ENCODE data around the gene GSG1L. TPM values are rescaled to one million over a fixed set of nuclear protein-coding genes. Genes with fewer than 3 reads are reported as not detected.

The GSG1L gene
- total RNA-seq, 1 experiment from 2014 or later, result not detected

DNA sequence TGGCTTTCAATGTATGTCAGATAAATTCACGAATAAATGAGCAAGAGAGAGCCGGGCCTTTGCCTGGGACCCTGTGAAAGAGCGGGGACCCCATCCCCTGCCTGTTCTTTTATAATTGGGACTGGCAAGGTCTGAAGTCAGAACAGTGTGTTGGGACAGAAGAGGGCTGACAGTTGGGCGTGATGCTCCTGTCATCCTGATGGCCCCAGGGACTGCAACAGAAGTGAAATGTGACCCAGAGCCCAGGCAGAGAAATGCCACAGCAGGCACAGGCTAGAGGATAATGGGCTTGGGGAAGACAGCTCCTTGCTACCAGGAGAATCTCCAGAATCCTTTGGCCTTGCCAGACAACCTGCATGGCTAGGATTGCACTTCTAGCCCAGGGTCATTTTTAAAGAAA, 37.9 kb downstream of the GSG1L start:
- no peak for DNase-seq (ENCODE audit: low read depth)

DNA sequence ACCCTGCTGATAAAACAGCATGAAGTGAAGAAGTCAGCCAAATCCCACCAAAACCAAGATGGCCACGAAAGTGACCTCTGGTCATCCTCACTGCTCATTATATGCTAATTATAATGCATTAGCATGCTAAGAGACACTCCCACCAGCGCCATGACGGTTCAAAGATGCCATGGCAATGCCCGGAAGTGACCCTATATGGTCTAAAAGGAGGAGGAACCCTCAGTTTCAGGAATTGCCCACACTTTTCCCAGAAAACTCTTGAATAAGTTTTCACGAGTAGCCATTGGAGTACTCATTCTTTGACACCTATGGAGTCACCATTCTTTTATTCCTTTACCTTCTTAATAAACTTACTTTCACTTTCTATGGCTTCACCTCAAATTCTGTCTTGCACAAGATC, 44.3 kb downstream of the GSG1L start:
- DNase-seq (ENCODE audit: low read depth), result no peak

DNA sequence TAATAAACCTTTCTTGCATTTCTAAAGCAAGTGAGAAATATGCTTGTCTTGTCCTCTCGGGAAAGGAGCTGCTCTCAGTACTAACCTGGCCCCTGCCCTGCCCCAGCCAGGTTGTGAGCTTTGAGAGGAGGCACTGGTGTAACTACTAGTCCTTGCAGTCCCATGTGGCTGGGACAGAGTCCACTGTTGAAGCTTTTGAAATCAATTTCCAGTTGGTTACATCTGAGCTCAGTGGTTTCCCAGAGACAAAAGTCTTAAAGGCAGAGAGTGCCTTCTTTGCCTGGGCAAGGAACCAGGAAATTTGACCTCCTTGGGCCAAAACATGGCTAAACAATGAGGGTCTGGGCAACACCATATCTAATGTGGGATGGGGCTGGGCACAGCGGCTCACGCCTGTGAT, 48.7 kb downstream of the GSG1L start:
- no peak for DNase-seq (ENCODE audit: low read depth)

DNA sequence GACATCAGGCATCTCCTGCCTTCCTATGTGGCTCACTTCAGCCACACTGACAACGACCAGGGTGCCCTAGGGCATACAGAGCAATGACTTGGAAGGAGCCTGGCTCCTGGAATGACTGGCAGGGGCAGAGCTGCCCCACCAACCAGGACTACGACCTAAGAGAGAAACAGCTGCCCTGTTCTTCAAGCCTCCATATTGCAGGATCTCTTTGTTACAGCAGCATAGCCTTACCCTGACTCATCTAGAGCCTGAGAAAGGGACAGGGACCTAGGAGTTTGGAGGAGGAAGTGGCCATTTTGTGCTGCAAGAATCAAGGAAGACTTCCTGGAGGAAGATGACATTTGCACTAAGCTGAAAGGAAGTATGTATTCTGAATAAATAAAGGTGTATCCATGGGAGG, 49.6 kb downstream of the GSG1L start:
- no peak for DNase-seq (ENCODE audit: low read depth)

DNA sequence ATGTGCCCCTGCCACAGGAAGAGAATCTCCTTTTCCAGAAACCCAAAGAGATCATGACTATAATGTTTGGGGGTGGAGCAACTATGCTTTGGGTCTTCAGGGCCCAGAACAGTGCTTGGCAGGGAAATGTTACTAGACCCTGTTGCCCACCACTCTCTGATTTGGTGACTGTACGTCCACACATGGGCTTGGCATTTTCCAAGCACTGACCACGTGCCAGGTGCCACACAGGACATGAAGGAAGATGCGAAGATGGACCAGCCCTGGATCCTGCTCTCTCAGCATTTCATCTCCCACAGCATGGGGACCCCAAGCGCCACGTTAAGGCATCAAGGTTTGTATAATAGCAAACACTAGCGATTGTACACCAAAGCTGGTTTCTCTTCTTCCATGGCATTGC, 50.1 kb downstream of the GSG1L start:
- DNase-seq (ENCODE audit: low read depth), result no peak

DNA sequence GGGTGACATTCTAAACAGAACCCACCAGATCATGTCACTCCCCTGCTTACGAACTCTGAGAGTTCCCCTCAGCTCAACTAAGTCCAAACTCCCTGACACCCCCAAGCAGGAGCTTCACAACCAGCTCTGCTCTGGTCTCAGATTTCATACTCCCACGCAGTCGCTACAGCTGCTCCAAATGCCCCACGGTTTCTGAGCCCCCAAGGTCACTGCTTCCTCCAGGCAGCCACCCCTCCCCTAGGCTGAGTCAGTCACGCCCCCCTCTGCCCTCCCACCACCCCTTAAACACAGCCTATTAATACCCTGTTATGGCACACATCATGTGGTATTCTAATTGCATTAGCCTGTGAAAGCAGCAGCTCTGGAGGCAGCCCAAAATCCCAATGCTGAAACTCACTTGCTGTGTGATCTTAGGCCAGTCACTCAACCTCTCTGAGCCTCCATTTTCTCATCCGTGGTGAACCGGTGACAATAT, 51.5 kb downstream of the GSG1L start:
- DNase-seq (ENCODE audit: low read depth), result no peak

DNA sequence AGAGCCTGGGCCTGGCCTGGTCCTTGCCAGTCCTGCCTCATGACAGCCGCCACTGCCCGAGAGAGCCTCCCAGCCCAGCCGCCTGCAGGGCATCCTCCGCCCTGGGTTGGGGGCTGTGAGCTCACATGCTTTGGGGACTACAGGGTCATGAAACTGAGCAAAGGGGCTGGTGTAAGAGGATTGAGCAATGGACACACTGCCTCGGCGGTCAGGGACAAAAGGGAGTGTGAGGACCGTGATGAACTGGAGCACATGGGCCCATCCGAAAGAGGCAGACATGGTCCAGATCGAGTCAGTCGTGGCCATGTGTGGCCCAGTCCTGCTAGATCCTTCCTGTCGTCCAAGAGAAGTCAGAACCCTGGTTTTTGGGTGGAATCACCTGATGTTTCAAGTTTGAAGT, 52.3 kb downstream of the GSG1L start:
- DNase-seq (ENCODE audit: low read depth), result no peak

DNA sequence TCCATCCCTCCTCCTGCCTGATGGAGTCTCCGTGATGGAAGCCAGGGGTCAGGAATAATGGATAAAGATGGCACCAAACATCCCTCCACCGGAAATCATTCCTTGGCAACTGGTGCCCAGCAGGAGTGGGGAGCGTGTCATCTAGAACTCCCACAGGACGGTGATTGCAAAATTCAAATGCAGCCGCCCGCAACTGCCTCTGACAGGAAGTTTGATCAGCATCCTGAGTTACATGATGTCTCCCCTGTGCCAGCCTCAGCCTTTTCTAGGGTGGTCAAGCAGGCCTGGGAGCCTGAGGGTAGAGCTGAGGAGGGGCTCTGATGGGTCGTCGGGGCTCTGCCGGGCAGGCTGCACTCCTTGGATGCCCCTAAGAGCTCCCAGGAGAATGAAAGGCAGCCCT, 52.8 kb downstream of the GSG1L start:
- DNase-seq (ENCODE audit: low read depth), result no peak

DNA sequence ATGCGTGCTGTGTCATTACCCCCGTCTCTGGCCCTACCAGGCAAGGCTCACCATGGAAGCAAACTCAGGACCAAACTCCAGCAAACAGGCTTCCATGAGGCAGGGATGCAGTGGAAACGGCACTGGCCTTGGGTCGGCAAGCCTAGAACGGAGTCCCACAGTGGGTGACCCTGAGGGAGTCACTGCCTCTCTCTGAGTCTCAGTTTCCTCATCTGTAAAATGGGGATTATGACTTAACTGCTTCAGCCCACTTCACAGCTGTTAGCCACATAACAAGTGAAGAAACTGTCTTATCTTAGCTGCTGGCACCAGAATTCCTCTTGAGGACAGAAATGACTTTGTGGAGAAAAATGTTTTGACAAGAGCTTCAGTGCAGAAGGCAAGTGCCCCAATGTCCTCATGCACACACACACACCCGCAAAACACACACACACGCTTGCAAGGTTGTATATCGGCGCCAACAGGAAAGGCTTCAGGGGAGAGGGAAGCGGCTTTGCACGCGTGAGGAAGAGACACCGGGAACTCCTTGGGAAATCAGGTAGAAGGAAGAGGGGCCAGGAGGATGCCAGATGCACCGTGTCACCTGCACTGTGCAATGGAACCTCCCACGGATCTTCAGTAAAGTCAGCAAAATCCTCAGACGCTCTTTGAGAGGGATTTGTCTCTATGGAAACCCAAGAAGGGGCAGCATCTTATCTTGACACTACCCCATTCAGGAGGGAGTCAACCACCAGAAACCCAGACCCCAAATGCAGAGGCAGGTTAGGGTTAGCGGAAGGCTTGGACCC, 53.7 kb downstream of the GSG1L start:
- no peak for DNase-seq (ENCODE audit: low read depth)

DNA sequence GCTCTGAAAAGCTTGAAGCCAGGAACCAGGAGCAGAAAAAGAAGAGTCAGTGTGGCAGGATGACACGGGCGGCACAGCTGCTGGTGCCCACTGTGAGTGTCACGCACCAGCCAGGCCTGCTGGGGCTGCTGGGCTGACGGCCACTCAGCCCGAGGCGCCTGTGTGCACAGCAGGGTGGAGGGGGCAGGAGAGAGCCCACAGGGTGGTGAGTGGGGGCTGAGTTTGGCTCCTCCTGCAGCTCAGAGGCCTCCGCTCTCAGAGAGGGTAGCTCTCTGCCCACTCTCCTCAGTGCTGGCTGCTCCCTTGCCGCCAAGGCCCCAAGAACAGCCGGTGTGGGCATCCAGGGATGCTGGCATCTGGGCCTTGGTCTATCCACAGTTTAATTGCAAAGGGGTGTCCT, 59.6 kb downstream of the GSG1L start:
- DNase-seq (ENCODE audit: low read depth), result no peak

DNA sequence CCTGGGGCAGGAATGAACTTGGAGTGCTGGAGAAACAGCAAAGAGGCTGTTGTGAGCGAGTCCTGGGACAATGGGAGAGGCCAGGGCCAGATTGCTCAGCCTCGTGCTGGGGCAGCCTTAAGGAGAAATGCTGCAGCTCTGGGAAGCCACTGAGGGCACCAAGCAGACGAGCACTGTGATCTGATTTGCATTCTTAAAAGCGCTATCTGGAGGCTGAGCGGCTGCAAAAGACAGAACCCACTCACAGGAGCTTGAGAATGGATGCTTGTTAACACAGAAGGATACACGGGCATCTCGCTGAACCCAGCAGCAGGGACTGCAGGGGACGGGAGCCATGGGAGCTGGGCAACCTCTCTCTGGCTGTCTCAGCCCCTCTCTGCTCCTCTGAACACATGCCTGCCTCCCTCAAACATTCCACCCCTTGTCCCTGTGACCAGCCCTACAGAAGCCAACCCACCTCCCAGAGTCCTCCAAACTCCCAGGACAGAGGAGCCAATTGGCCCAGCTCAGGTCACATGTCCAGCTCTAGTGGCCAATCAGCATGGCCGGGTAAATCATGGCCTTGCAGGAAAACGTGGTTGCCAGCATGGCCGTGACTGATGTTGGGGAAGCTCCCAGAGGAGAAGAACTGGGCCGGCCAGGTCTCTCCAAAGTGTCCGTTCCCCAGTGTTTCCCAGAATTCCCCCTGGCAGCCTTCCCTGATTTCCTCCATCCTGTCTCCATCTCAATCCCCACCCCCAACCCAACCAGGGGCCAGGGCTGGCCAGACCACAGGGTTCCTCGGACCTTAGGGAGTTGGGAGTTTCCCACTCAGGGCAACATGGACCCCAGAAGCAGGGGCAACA, 60.3 kb downstream of the GSG1L start:
- DNase-seq (ENCODE audit: low read depth), result no peak

DNA sequence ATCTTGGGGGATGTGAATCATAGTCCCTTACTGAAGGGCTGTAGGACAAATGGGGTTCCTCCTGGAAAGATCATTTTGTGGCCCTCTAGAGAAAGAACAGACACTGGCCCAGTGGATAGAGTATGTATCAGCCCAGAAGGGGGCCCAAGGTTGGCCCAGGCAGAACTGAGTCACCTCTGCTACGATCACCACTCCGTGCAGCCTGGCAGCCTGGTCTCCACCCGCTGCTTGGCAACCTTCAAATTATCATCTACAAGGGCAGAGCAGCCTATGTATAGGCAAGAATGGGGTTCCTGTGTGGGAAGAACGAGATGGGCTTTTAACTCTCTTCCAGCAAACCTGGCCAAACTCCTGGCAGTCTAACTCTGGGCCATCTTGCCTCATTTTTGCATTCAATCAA, 61.9 kb downstream of the GSG1L start:
- DNase-seq (ENCODE audit: low read depth), result no peak

DNA sequence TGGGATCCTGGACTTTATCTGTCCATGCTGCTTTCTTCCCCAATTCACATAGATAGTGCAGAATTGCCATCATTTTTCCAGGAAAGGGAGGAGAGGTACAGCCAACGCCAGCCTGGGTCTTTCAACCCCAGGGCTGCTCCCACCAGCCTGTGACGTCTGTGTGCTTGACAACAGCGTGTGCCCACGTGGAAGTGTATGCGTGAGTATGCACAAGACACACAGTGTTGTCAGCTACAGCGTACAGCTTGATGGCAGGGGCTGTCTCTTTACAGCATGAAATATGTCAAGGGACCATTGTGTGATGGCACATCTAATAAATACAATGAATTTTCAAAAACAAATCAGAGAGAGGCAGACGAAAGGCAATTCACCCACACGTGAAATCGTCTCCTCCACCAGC, 62.3 kb downstream of the GSG1L start:
- no peak for DNase-seq (ENCODE audit: low read depth)

DNA sequence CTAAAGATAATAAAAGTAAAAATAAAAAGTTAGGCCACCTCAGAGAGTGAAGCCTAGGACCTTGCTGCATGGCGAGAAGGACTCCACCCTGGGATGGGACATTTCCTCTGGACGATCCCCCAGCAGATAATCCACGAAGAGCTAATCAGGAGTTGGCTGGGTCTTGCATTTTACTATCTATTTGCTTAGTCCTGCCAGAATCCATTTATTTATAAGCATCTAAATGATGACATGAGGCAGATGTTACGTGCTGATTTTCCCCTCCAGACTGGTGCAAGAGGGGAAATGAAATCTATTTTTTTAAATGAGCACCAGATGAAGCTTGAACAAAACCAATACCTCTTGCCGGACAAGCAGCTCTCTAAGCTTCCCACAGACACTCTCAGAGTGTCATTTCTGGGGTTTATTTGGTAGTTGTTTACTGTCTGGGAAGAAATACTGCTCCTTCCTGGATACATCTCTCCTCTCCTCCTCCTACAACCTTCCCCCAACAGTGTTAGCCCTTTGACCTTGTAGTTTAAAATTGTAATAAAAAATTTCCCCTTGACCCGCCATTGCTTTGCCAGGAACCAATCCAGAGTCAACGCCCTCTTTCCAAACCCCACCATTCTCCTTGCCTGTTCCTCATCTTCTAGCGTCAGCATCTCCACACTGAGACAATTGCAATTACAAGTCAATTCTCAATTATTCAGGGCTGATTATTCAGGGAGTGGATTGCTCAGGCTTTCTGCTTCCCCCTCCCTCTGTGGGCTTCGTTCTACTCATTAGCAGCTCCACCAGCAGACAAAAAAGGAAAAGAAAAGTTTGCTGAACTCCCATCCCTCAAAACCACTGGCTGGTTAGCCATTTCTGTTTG, 63.0 kb downstream of the GSG1L start:
- no peak for DNase-seq (ENCODE audit: low read depth)

DNA sequence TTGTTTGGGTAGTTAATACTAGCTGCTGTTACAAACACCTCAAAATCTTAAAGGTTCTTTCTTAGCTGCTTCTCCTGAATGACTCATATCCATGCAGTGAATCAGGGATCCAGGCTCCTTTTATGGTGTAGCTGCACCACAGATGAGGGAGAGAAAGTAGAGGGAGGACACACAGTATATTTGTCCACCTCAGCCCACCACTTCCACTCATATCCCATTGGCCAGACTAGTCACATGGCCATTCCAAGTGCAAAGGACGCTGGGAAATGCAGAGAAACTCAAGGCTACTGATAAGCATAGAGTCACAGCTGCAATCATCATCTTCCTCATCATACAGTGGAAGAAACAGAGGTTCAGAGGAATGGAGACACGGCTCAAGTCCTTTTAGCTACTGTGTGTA, 63.8 kb downstream of the GSG1L start:
- DNase-seq (ENCODE audit: low read depth), result peak; percentile 31

DNA sequence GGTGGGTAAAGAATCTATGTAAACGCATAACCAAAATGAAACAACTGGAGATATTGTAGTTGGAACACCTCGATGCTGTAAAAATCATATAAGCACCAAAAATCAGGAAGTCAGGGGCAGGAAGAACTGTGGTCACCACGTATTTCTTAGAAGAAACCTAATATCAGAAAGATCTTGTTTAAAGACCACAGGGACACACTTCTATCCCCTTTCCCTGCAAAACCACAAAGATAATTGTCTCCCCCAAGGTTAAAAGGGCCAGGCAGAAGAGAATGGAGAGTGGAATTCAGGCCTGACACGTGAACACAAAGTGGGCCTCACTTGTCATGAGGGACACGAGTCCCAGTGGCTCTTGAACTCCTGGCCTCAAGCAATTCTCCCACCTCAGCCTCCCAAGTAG, 68.1 kb downstream of the GSG1L start:
- DNase-seq (ENCODE audit: low read depth), result no peak

DNA sequence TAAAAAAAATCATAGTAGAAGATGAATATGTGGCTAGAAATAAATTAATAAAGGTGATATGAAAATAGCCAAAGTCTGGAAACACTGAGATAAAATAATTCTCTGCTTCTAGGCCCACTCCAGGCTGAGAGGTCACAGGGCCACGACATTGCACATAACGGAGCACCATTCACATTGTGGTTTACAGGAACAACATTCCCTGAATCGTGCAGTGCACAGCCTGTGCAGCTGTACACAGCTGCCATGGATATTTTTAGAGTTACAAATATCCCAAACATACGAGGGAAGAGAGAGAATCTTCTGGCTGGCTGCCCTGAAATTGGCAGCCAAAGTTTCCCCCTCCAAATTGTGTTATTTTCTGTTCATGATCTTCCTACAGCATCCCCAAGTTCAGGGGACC, 68.8 kb downstream of the GSG1L start:
- no peak for DNase-seq (ENCODE audit: low read depth)

DNA sequence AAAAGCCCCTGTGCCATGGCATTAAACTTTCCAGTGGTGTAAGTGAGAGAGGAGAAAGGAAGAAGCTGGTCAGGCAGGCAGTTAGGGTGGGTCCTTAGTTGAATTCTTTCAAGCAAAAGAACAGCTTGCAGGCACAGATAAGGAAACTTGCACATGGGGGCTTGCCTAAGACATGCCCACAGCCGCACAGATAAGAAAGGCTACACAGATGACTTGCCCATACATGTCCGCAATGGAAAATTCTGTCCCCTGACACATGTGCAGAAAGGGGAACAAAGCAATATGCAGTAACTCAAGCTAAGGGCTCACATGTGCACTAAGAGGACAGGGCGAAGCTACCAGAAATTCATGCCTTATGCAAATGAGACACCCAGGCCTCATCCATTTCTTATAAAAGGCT, 69.9 kb downstream of the GSG1L start:
- DNase-seq (ENCODE audit: low read depth), result no peak

DNA sequence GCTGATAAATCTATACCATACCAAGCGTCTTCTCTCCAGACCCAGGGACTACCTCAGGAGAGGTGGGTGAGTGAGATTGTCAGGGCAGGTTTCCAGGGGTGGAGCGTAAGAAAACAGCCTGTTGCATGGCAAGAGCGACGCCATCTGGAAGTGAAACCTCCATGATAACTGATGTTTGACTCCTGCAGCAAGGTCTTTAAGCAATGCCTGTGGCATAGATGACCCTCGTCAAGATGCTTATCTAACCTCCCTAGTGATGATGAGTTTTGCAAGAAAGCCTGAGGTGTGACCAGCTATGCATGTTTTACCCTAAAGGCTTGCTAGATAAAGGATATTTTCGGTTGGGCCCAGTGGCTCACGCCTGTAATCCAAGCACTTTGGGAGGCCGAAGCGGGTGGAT, 71.6 kb downstream of the GSG1L start:
- DNase-seq (ENCODE audit: low read depth), result no peak

DNA sequence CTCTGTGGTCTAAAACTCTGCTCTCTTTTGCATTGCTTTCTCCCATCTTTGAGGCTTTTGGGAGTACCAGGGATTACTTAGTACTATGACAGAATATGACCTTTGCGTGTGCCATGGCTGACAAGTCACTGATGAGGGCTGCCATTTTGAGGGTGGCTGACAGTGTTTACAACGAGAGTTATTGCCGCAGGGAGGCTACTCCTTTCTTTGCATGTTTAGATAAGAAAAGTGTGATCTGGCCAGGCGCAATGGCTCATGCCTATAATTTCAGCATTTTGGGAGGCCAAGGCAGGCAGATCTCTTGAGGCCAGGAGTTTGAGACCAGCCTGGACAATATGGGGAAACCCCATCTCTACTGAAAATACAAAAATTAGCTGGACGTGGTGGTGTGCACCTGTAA, 77.5 kb downstream of the GSG1L start:
- no peak for DNase-seq (ENCODE audit: low read depth)

DNA sequence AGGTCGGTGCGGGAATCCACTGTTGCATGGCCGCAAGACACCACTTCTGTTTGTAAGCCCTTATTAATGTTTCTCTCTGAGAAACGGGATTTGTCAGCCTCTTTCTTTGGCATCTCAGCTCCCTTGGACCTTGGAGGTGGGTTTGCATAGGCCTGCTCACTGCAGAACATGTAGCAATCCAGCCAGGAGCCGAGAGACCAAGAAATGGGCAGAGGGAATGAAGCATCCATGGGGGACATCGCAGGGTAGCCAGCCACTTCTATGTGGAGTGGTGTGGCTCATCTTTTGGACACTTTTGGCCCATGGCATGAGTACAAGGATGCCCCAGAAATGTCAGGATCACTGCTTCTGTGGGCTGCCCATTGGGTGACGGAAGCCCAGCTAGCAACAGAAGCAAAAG, 79.4 kb downstream of the GSG1L start:
- DNase-seq (ENCODE audit: low read depth), result no peak

DNA sequence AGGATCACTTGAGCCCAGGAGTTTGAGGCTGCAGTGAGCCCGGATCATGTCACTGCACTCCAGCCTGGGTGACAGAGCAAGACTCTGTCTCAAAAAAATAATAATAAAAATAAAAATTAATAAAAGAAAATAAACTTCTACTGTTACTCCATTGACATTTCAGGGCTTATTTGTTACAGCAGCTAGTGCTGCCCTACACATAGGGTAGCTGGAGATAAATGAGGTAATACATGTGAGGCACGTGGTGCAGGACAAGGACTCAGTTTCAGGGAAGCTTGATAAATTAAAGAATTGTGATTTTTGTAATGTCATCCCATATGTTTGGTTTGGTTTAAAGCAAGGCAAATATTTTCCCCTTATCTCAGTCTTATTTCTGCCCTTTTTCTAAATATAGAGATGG, 80.3 kb downstream of the GSG1L start:
- DNase-seq (ENCODE audit: low read depth), result no peak
